HG02943 (cell line): ENCODE measurements around the gene C6orf89.

Experiments used
- ATAC-seq: cut with Tn5 transposase; IDR thresholded peaks from one replicate; pipeline ENCODE4 v1.9.1; 2021; ENCODE audit warnings: mild to moderate bottlenecking, low read depth, moderate library complexity; ENCODE audit not compliant: unreplicated experiment

C6orf89 gene

GRCh38 chr6:36852481-36853147 lies 33.1 kb upstream of the C6orf89 start:
- no peak for ATAC-seq

DNA sequence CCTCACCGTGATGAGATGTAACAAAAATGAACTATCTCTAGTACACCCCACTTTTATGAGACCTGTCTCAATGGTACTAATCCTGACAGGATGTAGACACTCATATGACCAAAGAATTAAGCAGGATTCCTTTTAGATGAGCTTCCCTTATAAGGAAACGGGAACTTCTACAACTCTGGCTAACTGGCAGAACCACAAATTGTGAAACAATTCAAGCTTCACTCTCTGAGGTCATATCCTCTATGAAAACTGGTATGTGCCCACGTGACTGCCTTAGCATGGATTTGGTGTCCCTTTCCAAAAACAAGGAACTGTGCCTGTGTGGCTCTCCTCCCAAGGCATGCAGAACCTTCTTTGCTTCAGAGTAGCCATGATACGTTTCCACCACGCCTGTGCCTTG lies 32.4 kb upstream of the C6orf89 start:
- no peak for ATAC-seq

GRCh38 chr6:36855750-36856149 lies 30.0 kb upstream of the C6orf89 start:
- no peak for ATAC-seq

DNA sequence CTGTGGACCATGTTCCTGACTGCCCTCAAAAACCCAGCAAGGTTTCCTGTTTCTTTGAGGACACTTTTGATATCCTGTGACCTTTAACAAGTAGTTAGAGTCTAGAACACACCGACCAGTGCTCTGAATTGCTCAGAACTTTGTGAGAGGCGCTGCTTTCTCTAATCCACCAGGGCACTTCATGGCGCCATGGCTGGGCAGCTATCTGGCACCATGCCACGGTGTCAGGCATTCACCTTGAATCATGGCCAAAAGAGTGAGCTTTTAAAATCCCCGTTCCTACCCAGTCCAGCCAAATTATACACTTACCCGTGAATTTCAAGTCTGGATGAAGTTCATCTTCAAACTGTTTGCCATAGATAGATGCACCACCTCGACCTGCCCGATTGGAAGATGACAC lies 29.5 kb upstream of the C6orf89 start:
- no peak for ATAC-seq

- no peak for ATAC-seq
Observed at GRCh38 chr6:36857325-36857724, 28.4 kb upstream of the C6orf89 start.

DNA sequence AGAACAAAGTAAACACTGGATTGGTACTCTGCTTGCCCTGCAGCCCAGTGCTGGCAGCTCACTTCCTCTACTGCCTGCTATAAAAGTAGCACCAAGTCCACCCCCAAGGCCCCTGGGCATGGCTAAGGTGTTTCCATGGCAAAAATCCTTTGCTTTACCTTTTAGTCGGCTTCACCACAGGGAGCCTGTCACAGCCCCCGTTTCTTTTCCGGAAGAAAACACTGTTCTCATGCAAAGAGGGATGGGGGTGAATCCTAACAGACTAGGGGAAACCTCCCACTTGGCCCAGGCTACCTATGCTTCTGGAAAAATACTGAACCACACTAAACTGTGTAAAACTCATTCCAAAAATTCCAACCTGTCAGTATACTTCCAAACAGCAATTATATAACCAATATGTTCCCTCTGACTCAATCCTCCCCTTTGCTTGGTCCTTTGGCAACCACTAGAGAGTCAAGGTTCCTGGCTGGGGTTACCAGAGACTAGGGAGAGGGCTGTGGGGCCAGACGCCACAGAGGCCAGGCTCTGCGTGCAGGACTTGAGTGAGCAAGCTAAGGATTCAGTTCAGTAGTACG lies 27.3 kb upstream of the C6orf89 start:
- no peak for ATAC-seq

DNA sequence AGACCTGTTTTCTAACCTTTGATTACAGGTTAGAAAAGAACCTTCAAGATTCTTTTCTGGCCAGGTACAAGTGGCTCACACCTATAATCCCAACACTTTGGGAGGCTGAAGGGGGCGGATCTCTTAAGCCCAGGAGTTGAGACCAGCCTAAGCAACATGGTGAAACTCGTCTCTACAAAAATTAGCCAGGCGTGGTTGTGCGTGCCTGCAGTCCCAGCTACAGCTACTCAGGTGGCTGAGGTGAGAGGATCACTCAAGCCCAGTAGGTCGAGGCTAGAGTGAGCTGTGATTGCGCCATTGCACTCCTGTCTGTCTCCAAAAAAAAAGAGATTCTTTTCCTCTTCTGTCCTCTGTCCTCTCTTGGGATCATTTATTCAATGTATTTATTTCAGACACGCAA lies 25.6 kb upstream of the C6orf89 start:
- ATAC-seq: no peak

DNA sequence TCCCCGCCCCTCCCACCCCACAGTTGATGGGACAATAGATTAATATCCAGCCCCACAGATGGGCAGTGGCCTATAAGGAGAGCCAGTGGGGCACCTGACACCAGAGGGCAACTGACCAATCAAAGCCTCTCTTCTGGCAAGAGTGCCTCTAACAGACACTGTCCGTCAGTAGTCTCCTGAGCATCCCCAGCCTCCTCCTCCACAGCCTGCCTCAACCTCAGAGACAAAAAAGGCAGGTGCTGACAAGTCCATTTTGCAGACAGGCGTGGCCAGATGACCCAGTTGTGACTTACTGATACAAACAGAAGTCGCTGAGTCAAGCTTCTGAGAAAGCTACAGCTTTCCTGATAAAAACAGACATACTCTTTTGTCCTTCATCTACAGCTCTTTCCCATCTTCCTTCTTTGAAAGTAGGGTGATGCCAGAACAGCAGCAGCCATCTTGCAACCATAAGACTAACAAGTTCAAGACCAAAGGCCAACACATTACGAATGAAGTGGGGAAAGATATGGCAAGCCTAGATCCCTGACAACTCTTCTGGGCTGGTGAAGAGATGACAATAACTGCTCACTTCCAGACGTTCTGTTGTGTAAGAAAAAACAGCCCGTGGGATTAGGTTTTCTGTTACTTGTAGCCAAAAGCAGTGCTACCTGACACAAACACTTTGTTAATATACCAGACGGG lies 23.4 kb upstream of the C6orf89 start:
- ATAC-seq: no peak

- ATAC-seq: no peak
Observed at GRCh38 chr6:36862848-36863382, 22.8 kb upstream of the C6orf89 start.

DNA sequence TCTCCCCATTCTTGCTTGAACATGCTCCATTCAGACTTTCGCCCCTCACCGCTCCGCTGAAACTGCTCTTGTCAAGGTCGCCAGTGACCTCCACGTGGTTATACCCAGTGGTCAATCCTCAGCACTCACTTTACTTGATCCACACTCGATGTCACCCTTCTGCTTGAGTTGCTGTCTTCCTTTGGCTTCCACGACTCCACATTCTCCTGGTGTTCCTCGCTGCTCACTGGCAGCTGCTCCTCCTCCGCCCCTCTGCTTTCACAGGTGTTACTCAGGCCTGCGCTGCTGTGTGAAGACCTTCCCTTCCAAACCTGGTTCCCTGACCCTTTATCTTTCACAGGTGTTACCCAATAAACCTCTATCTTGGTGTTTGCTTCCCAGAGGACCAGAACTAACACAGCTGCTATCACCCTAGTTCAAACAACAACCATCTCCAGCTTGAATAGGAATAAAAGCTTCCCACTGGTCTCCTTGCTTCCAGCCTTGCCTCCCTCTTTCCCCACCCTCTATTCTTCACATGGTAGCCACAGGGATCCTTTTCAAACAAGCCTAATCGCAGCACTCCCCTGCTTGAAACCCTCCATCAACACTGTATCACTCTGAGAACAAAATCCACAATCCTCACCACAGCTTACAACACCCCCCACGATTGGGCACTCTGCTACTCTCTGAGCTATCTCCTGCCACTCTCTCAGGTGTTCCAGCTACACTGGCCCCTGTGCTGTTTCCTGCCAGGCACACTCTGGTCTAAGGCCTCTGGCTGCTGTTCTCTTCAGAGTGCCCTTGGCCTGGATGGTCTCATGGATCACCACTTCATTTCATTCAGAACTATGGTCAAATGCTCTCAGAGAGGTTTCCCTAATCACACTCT lies 21.8 kb upstream of the C6orf89 start:
- ATAC-seq: no peak

DNA sequence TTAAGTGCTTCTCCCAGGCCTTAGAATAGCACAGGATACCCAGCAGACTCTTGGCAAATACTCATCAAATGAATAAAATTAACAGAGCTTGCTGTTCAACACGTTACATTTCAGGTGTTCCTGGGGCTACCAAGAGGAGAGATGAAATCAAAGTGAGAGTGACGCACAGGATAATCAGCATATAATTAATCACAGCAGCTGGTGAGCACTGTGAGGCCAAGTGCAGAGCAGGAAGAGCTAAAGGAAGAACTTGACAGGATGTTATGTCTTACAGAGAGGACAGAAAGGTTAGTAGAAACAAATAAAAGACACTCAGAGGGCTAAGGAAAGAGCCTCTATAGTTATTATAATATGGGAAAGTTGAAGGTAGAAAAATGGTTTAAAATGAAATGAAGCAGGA lies 19.9 kb upstream of the C6orf89 start:
- no peak for ATAC-seq

- no peak for ATAC-seq
Observed at GRCh38 chr6:36867471-36868224, 18.1 kb upstream of the C6orf89 start.

DNA sequence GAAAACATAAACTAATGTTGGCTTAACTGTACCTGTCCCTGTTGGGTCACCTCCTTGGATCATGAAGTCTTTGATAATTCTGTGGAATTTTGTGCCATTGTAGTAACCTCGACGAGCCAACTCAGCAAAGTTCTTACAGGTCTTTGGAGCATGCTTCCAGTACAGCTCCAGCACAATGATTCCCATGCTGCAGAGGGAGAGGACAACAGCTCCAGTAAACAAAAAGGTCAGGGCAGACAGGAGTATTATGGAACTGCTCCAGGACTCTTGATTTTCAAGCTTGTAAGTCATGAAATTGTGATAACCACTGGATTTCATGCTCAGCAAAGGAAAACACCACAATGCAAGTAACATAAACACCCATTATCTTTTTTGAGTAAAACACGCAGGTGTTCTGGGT lies 14.1 kb upstream of the C6orf89 start:
- no peak for ATAC-seq

- ATAC-seq: no peak
Observed at GRCh38 chr6:36873115-36873514, 12.6 kb upstream of the C6orf89 start.

DNA sequence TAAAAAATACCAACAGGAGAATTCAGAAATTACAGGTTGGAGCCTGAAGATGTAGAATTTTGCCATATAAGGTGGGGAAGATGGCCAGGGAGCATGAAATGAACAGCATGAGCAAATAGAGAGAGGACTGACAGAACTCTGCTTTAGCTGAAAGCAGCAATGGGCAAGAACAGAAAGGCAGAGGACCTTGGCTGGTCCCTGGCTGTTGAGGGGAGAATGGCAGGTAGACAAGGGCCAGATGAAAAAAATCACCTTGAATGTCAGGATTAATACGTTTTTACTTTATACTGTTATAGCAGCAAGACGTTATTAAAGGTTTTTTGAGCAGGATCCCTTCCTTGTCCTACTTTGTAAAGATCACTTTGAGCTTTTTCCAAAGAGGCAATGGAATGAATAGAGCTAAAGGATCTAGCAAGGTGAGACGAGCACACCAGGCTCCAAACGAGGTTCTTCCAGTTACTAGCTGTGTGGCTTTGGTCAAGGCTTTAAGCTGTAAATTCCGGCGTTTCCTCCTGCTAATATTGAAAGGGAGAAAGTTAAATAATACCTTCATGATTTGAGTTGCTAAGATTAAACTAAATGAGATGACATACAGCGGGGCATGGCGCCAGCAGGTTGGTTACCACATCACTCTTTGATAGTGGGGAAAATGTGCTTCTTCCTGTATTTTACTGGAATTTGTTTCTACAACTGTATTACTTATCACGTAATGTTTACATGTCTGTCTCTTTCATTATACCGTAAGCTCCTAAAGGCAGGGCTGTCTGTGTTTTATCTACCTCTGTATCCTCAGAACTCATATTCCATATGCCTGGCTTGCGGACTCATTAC lies 11.9 kb upstream of the C6orf89 start:
- ATAC-seq: no peak

GRCh38 chr6:36874443-36875249 lies 11.1 kb upstream of the C6orf89 start, which contains the start of gene PPIL1:
TSS of gene PPIL1 (minus strand) at chr6:36874803. CDS start at chr6:36874772, 31 bp downstream.
- ATAC-seq: peak; percentile 67

- no peak for ATAC-seq
Observed at GRCh38 chr6:36875250-36875633, 10.5 kb upstream of the C6orf89 start.

- no peak for ATAC-seq
Observed at GRCh38 chr6:36884610-36885009, 1.1 kb upstream of the C6orf89 start.
